Amniotic stem cell (primary cell): ENCODE results near the gene TMEM50A.
"Not testable (repeated sequence)": the region's sequence is repeated elsewhere in the genome, so short reads cannot be mapped to it uniquely, and the experiment has no call there.

Experiments
- DNase-seq: peaks from one replicate; lab custom pipeline; 2025; lab: John Stamatoyannopoulos, UW

Gene TMEM50A

GRCh38 chr1:25336922-25337354, 1.2 kb upstream of the TMEM50A start:
- DNase-seq, result not testable (repeated sequence)

GRCh38 chr1:25337483-25338187, 499 bp upstream of the TMEM50A start:
- DNase-seq, result not testable (repeated sequence)

- no peak for DNase-seq
Measured at GRCh38 chr1:25338986-25339385, 852 bp downstream of the TMEM50A start.

- DNase-seq, result no peak
Measured at GRCh38 chr1:25341746-25342145, 3.6 kb downstream of the TMEM50A start.

GRCh38 chr1:25342846-25343245, 4.7 kb downstream of the TMEM50A start:
- no peak for DNase-seq

- no peak for DNase-seq
Measured at GRCh38 chr1:25343872-25344271, 5.7 kb downstream of the TMEM50A start.

- DNase-seq, result no peak
Measured at GRCh38 chr1:25347556-25347955, 9.4 kb downstream of the TMEM50A start.

GRCh38 chr1:25349606-25350005, 11.5 kb downstream of the TMEM50A start:
- no peak for DNase-seq

- no peak for DNase-seq
Measured at GRCh38 chr1:25355841-25356395, 17.8 kb downstream of the TMEM50A start.

- DNase-seq, result no peak
Measured at GRCh38 chr1:25356441-25356840, 18.3 kb downstream of the TMEM50A start.

- no peak for DNase-seq
Measured at GRCh38 chr1:25356848-25357247, 18.7 kb downstream of the TMEM50A start.

GRCh38 chr1:25360596-25361581, 22.8 kb downstream of the TMEM50A start:
- DNase-seq, result no peak

- DNase-seq, result no peak
Measured at GRCh38 chr1:25361901-25362300, 23.8 kb downstream of the TMEM50A start.

- not testable (repeated sequence) for DNase-seq
Measured at GRCh38 chr1:25362634-25363559, 24.8 kb downstream of the TMEM50A start.

GRCh38 chr1:25369241-25369640, 31.1 kb downstream of the TMEM50A start:
- DNase-seq, result no peak

- not testable (repeated sequence) for DNase-seq
Measured at GRCh38 chr1:25369691-25370271, 31.6 kb downstream of the TMEM50A start.

GRCh38 chr1:25371757-25372156, 33.6 kb downstream of the TMEM50A start:
- DNase-seq, result not testable (repeated sequence)

GRCh38 chr1:25378367-25378766, 40.2 kb downstream of the TMEM50A start:
- DNase-seq, result not testable (repeated sequence)

GRCh38 chr1:25382543-25382942, 44.4 kb downstream of the TMEM50A start:
- DNase-seq, result not testable (repeated sequence)

- DNase-seq, result not testable (repeated sequence)
Measured at GRCh38 chr1:25383090-25383489, 45.0 kb downstream of the TMEM50A start.

GRCh38 chr1:25383875-25384274, 45.7 kb downstream of the TMEM50A start:
- not testable (repeated sequence) for DNase-seq
